Neural cell (in vitro differentiated cells): ENCODE data around the gene RHEX. TPM values are rescaled to one million over a fixed set of nuclear protein-coding genes. Genes with fewer than 3 reads are reported as not detected.

Experiments used
- H2AFZ ChIP-seq: fragments of 200-600, 300-800 bp; sonication (generic), shearing (Covaris generic); 2 replicates; pipeline ENCODE4 v1.6.0; 2014; ENCODE audit warnings: low read depth, mild to moderate bottlenecking, antibody characterized with exemption, low read length, moderate library complexity
- H3F3A ChIP-seq: fragments of 200-600 bp; shearing (Covaris generic); 2 replicates; pipeline ENCODE4 v1.6.1; 2016; ENCODE audit warnings: mild to moderate bottlenecking, moderate library complexity, mixed read lengths, antibody characterized with exemption, low read length; ENCODE audit not compliant: insufficient read depth, poor library complexity, severe bottlenecking
- H3K27ac ChIP-seq: fragments of 200-600, 300-800 bp; sonication (generic), shearing (Covaris generic); 2 replicates; pipeline ENCODE4 v1.5.1; 2014; ENCODE audit warnings: mild to moderate bottlenecking, low read length, moderate library complexity
- H3K27me3 ChIP-seq: fragments of 300-800, 200-600 bp; sonication (generic), shearing (Covaris generic); 2 replicates; pipeline ENCODE4 v1.6.0; 2014; ENCODE audit warnings: mild to moderate bottlenecking, low read depth, low read length, moderate library complexity; ENCODE audit not compliant: insufficient read depth
- H3K36me3 ChIP-seq: fragments of 300-800, 200-600 bp; sonication (generic), shearing (Covaris generic); 2 replicates; pipeline ENCODE4 v1.5.1; 2014; ENCODE audit warnings: mild to moderate bottlenecking, antibody characterized with exemption, low read length, moderate library complexity; ENCODE audit not compliant: insufficient read depth
- H3K4me2 ChIP-seq: fragments of 300-800, 200-600 bp; sonication (generic), shearing (Covaris generic); 2 replicates; pipeline ENCODE4 v1.6.0; 2014; ENCODE audit warnings: mild to moderate bottlenecking, low read length
- H3K4me3 ChIP-seq: fragments of 300-800, 200-600 bp; sonication (generic), shearing (Covaris generic); 2 replicates; pipeline ENCODE4 v1.5.1; 2014; ENCODE audit warnings: mild to moderate bottlenecking, low read length, moderate library complexity
- H3K79me2 ChIP-seq: fragments of 200-600 bp; shearing (Covaris generic); replicated peaks from 2 replicates; pipeline ENCODE4 v1.6.0; 2014; ENCODE audit warnings: mild to moderate bottlenecking, low read length, moderate library complexity; ENCODE audit not compliant: insufficient read depth
- H3K9ac ChIP-seq: fragments of 300-800, 200-600 bp; sonication (generic), shearing (Covaris generic); 2 replicates; pipeline ENCODE4 v1.6.1; 2016; ENCODE audit warnings: mild to moderate bottlenecking, low read length, mixed read lengths
- H3K9me2 ChIP-seq: fragments of 200-600 bp; shearing (Covaris generic); 2 replicates; pipeline ENCODE4 v1.6.1; 2016; ENCODE audit warnings: mild to moderate bottlenecking, low read length, mixed read lengths; ENCODE audit not compliant: insufficient read depth
- H3K9me3 ChIP-seq: fragments of 200-600, 300-800 bp; sonication (generic), shearing (Covaris generic); 2 replicates; pipeline ENCODE4 v1.6.1; 2016; ENCODE audit warnings: mild to moderate bottlenecking, mixed run types, low read length, moderate library complexity, mixed read lengths
- H4K20me1 ChIP-seq: fragments of 200-600 bp; shearing (Covaris generic); 2 replicates; pipeline ENCODE4 v1.6.1; 2016; ENCODE audit warnings: mild to moderate bottlenecking, mixed run types; ENCODE audit not compliant: insufficient read depth
- EP300 ChIP-seq: fragments of 450-650 bp; conservative IDR thresholded peaks from 2 replicates; pipeline ENCODE4 v1.6.1; 2014; ENCODE audit warnings: antibody characterized with exemption, mild to moderate bottlenecking, moderate library complexity; ENCODE audit not compliant: poor library complexity, severe bottlenecking
- EZH2 ChIP-seq: fragments of 200-600, 300-800 bp; shearing (Covaris generic), sonication (generic); IDR thresholded peaks from 2 replicates; pipeline ENCODE4 v1.6.1; 2014; ENCODE audit warnings: antibody characterized with exemption, low read length, borderline replicate concordance, mild to moderate bottlenecking; ENCODE audit not compliant: insufficient read depth, poor library complexity, severe bottlenecking
- MXI1 ChIP-seq: fragments of 450-650 bp; conservative IDR thresholded peaks from 2 replicates; pipeline ENCODE4 v1.6.1; 2014; ENCODE audit warnings: antibody characterized with exemption, mild to moderate bottlenecking; ENCODE audit not compliant: poor library complexity, severe bottlenecking
- POLR2AphosphoS5 ChIP-seq: IDR thresholded peaks from 2 replicates; pipeline ENCODE4 v1.6.1; 2012
- RAD21 ChIP-seq: fragments of 450-650 bp; conservative IDR thresholded peaks from 2 replicates; pipeline ENCODE4 v1.6.1; 2014; ENCODE audit warnings: antibody characterized with exemption, mild to moderate bottlenecking, moderate library complexity
- SMC3 ChIP-seq: fragments of 450-650 bp; conservative IDR thresholded peaks from 2 replicates; pipeline ENCODE4 v1.6.1; 2014; ENCODE audit warnings: antibody characterized with exemption, mild to moderate bottlenecking, moderate library complexity; ENCODE audit not compliant: poor library complexity
- TAF1 ChIP-seq: IDR thresholded peaks from 2 replicates; pipeline ENCODE4 v1.6.1; 2012; ENCODE audit warnings: low read depth
- polyA plus RNA-seq: library from polyadenylated mRNA; depleted of rRNA; stranded (reverse); fragments of >200 nt; gene quantifications from 2 replicates; pipeline ENCODE4 v1.2.3, GENCODE V29; 2014
- TF ChIP-seq, protein P1 (sequence below): fragments of 450-650 bp; IDR thresholded peaks from 2 replicates; pipeline ENCODE4 v1.5.1; 2014; ENCODE audit warnings: antibody characterized with exemption, mild to moderate bottlenecking, moderate library complexity; ENCODE audit not compliant: poor library complexity, severe bottlenecking
- TF ChIP-seq, protein P2 (sequence below): IDR thresholded peaks from 2 replicates; pipeline ENCODE4 v1.6.1; 2012; ENCODE audit warnings: borderline replicate concordance

Gene RHEX
- polyA plus RNA-seq, 1 donor from 2014 or later, result not detected

DNA sequence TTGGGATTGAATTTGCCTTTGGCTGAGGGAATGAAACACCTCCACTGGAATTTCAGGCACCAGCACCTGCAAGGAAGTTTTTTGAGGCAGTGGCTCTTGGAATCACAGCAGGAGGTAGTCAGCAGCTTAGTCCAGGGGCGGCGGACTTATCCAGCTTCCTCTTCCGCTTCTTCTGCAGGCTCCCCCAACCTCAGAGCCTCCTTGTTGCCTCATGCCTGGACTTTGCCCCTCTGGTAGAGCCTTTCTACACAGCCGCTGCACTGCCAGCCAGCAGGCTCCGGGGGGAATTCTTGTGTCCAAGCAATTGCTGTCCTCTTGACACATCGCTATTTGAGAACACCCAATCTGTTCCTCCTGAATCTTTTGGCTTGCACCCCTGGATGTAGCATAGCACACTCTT, 4.4 kb upstream of the RHEX start:
- H3K4me2 ChIP-seq, result no peak overlapping the region
- H3K36me3 ChIP-seq, result no peaks in the 10 kb centered on the region
- TF ChIP-seq EZH2 (no peak), MXI1 (no peak), SMC3 (no peak), POLR2AphosphoS5 (no peak)
- H3K79me2 ChIP-seq, result no peaks in the 10 kb centered on the region
- no peak overlapping the region for H3K4me3 ChIP-seq
- no peaks in the 10 kb centered on the region for H3K9me3 ChIP-seq
- no peaks in the 10 kb centered on the region for H3F3A ChIP-seq
- H3K9me2 ChIP-seq, result no peaks in the 10 kb centered on the region
- no peaks in the 10 kb centered on the region for H3K27me3 ChIP-seq
- H3K27ac ChIP-seq, result no peak overlapping the region
- no peak overlapping the region for H2AFZ ChIP-seq
- H4K20me1 ChIP-seq, result no peaks in the 10 kb centered on the region
- no peak overlapping the region for H3K9ac ChIP-seq

DNA sequence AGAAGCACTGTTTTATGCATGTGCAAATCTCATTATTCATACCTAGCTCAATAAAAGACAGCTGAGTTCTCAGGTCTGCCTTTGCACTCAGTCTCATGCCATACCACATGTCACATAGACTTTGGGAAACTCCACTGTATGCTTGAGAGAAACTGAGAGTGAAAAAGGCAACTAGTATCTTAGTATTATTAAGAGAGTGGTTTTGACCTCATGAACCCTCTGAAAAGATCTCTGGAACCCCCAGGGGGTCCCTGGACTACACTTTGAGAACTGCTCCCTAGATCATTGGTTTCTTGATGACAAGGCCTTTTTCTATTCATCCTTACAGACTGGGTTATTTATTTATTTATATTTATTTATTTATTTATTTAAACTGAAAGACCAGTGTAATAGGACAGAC, 3.7 kb upstream of the RHEX start:
- no peak overlapping the region for H2AFZ ChIP-seq
- H4K20me1 ChIP-seq, result no peaks in the 10 kb centered on the region
- H3F3A ChIP-seq, result no peaks in the 10 kb centered on the region
- H3K4me2 ChIP-seq, result no peak overlapping the region
- H3K9me3 ChIP-seq, result no peaks in the 10 kb centered on the region
- no peak overlapping the region for H3K9ac ChIP-seq
- TF ChIP-seq, protein P1, sequence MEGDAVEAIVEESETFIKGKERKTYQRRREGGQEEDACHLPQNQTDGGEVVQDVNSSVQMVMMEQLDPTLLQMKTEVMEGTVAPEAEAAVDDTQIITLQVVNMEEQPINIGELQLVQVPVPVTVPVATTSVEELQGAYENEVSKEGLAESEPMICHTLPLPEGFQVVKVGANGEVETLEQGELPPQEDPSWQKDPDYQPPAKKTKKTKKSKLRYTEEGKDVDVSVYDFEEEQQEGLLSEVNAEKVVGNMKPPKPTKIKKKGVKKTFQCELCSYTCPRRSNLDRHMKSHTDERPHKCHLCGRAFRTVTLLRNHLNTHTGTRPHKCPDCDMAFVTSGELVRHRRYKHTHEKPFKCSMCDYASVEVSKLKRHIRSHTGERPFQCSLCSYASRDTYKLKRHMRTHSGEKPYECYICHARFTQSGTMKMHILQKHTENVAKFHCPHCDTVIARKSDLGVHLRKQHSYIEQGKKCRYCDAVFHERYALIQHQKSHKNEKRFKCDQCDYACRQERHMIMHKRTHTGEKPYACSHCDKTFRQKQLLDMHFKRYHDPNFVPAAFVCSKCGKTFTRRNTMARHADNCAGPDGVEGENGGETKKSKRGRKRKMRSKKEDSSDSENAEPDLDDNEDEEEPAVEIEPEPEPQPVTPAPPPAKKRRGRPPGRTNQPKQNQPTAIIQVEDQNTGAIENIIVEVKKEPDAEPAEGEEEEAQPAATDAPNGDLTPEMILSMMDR, result no peak
- TF ChIP-seq, protein P2, sequence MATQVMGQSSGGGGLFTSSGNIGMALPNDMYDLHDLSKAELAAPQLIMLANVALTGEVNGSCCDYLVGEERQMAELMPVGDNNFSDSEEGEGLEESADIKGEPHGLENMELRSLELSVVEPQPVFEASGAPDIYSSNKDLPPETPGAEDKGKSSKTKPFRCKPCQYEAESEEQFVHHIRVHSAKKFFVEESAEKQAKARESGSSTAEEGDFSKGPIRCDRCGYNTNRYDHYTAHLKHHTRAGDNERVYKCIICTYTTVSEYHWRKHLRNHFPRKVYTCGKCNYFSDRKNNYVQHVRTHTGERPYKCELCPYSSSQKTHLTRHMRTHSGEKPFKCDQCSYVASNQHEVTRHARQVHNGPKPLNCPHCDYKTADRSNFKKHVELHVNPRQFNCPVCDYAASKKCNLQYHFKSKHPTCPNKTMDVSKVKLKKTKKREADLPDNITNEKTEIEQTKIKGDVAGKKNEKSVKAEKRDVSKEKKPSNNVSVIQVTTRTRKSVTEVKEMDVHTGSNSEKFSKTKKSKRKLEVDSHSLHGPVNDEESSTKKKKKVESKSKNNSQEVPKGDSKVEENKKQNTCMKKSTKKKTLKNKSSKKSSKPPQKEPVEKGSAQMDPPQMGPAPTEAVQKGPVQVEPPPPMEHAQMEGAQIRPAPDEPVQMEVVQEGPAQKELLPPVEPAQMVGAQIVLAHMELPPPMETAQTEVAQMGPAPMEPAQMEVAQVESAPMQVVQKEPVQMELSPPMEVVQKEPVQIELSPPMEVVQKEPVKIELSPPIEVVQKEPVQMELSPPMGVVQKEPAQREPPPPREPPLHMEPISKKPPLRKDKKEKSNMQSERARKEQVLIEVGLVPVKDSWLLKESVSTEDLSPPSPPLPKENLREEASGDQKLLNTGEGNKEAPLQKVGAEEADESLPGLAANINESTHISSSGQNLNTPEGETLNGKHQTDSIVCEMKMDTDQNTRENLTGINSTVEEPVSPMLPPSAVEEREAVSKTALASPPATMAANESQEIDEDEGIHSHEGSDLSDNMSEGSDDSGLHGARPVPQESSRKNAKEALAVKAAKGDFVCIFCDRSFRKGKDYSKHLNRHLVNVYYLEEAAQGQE, result no peak
- TF ChIP-seq EZH2 (no peak), POLR2AphosphoS5 (no peak), TAF1 (no peak), SMC3 (no peak), RAD21 (no peak), EP300 (no peak), MXI1 (no peak)
- H3K27me3 ChIP-seq, result no peaks in the 10 kb centered on the region
- H3K27ac ChIP-seq, result no peak overlapping the region
- no peaks in the 10 kb centered on the region for H3K9me2 ChIP-seq
- no peaks in the 10 kb centered on the region for H3K79me2 ChIP-seq
- H3K36me3 ChIP-seq, result no peaks in the 10 kb centered on the region
- no peak overlapping the region for H3K4me3 ChIP-seq
